Renal cortex interstitium (tissue), 11 donors: ENCODE measurements around the gene RGMB. TPM values are rescaled to one million over a fixed set of nuclear protein-coding genes. Genes with fewer than 3 reads are reported as not detected.

Experiments used
- DNase-seq, 11 donors: peaks; one replicate each; pipeline ENCODE4 v3.0.0-alpha.2; 2013; ENCODE audit warnings: low read depth in 9 of 11, low spot score in 4 of 11; ENCODE audit errors: extremely low read depth in 1 of 11
- polyA plus RNA-seq, 3 donors: library from polyadenylated mRNA; unstranded; fragments of 120-200 nt; gene quantifications; one replicate each; pipeline ENCODE4 v1.2.1, GENCODE V29; 2013; ENCODE audit not compliant: insufficient read length in 3 of 3

Gene RGMB
- polyA plus RNA-seq, 3 donors: 12.3 to 14.9 (median 13.3) TPM

- no peak for DNase-seq
These were observed 24.9 kb downstream of the RGMB start for GRCh38 chr5:98798371-98798770.

- DNase-seq: no peak
These were observed 25.4 kb downstream of the RGMB start for GRCh38 chr5:98798847-98799246.

- DNase-seq: no peak
These were observed 30.6 kb downstream of the RGMB start for GRCh38 chr5:98804066-98804465.

- no peak for DNase-seq
These were observed 31.6 kb downstream of the RGMB start for GRCh38 chr5:98805070-98805469.

- DNase-seq: no peak
These were observed 34.3 kb downstream of the RGMB start for GRCh38 chr5:98807806-98808205.

- no peak for DNase-seq
These were observed 36.7 kb downstream of the RGMB start for GRCh38 chr5:98810206-98810605.

GRCh38 chr5:98813755-98814154 lies 40.3 kb downstream of the RGMB start:
- no peak for DNase-seq

- no peak for DNase-seq
These were observed 43.2 kb downstream of the RGMB start for GRCh38 chr5:98816582-98817222.

- DNase-seq: no peak
These were observed 52.3 kb downstream of the RGMB start for GRCh38 chr5:98825582-98826375.

- DNase-seq: peak in 9 of 11 donors; percentile 14 to 40 (median 22)
These were observed 53.7 kb downstream of the RGMB start for GRCh38 chr5:98827161-98827560.

- no peak for DNase-seq
These were observed 54.3 kb downstream of the RGMB start for GRCh38 chr5:98827588-98828284.

GRCh38 chr5:98836175-98836574 lies 62.7 kb downstream of the RGMB start:
- no peak for DNase-seq

GRCh38 chr5:98839469-98840383 lies 66.3 kb downstream of the RGMB start:
- peak in 4 of 11 donors; percentile 1 to 24 (median 14) for DNase-seq

GRCh38 chr5:98840946-98841345 lies 67.5 kb downstream of the RGMB start:
- DNase-seq: no peak

GRCh38 chr5:98843481-98843880 lies 70.0 kb downstream of the RGMB start:
- DNase-seq: no peak

GRCh38 chr5:98844865-98845264 lies 71.4 kb downstream of the RGMB start:
- DNase-seq: no peak

GRCh38 chr5:98845878-98846277 lies 72.4 kb downstream of the RGMB start:
- no peak for DNase-seq
